ENCODE results near the gene RTL10. TPM values are rescaled to one million over a fixed set of nuclear protein-coding genes. Genes with fewer than 3 reads are reported as not detected.

Gene RTL10
- total and polyA plus RNA-seq, 2 of the 8 experiments (the other 6 are each of a cell fraction or from before 2014, with no cell fraction given), result 11.5 to 18.8 TPM

GRCh38 chr22:19898831-19899567 is 44.3 kb upstream of the RTL10 start (continued):
- TF ChIP-seq CHD7 (IDR thresholded peaks at IDR 0.05; ENCODE audit: insufficient replicate concordance, low read length) (no peak), PHF8 (conservative IDR thresholded peaks at IDR 0.05; ENCODE audit: low read depth, low read length) (no peak)
